Measurements from ENCODE around the gene ERCC6L2. TPM values are rescaled to one million over a fixed set of nuclear protein-coding genes. Genes with fewer than 3 reads are reported as not detected.
A peak's percentile ranks its signal among the peaks of the same experiment; 100 is the strongest.

The ERCC6L2 gene
- total RNA-seq, 1 donor from 2014 or later: 35.8 TPM

DNA sequence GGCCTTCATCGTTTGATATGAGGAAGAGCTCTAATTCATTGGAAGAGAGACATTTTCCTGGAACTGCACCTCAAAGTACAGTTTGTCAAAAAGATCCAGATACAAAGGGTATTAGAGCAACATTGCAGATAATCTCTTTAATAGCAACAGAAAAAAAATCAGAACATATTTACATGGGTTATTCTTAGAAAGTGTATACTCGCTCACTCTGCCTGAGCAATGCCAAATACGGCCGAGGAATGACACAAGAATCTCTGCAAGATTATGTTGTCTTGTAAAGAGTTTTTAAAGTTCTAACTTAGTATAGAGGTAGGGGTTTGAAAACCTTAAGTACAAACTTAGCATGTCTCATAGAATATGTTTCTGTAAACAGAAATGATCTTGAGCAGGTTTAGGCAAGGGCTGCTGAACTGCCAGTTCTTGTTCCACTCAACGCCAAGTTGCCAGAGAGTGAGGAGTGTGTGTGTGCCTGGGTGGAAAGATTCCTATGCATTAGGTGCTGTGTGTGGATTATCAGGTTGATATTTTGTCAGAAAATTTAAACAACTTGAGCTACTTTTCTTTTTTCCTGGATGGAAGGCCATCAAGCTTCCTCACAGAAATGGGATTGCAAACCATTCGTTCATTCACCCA is 41.8 kb upstream of the ERCC6L2 start:
- peaks cover 20% of the 10 kb centered on the region for H3K4me1 Mint-ChIP-seq (ENCODE audit: low read depth)
- H3K27ac Mint-ChIP-seq (ENCODE audit: unreplicated experiment): no peak overlapping the region
- peaks cover 2% of the 10 kb centered on the region for H3K27me3 Mint-ChIP-seq (ENCODE audit: low read depth)
- TF ChIP-seq, protein P1, sequence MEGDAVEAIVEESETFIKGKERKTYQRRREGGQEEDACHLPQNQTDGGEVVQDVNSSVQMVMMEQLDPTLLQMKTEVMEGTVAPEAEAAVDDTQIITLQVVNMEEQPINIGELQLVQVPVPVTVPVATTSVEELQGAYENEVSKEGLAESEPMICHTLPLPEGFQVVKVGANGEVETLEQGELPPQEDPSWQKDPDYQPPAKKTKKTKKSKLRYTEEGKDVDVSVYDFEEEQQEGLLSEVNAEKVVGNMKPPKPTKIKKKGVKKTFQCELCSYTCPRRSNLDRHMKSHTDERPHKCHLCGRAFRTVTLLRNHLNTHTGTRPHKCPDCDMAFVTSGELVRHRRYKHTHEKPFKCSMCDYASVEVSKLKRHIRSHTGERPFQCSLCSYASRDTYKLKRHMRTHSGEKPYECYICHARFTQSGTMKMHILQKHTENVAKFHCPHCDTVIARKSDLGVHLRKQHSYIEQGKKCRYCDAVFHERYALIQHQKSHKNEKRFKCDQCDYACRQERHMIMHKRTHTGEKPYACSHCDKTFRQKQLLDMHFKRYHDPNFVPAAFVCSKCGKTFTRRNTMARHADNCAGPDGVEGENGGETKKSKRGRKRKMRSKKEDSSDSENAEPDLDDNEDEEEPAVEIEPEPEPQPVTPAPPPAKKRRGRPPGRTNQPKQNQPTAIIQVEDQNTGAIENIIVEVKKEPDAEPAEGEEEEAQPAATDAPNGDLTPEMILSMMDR (IDR thresholded peaks at IDR 0.05): no peak
- H3K4me3 Mint-ChIP-seq (ENCODE audit: unreplicated experiment): no peak overlapping the region
- DNase-seq (ENCODE audit: low spot score): no peak
- H3K9me3 Mint-ChIP-seq (ENCODE audit: low read depth): no peaks in the 10 kb centered on the region
- H3K36me3 Mint-ChIP-seq (ENCODE audit: low read depth): peaks cover 4% of the 10 kb centered on the region

DNA sequence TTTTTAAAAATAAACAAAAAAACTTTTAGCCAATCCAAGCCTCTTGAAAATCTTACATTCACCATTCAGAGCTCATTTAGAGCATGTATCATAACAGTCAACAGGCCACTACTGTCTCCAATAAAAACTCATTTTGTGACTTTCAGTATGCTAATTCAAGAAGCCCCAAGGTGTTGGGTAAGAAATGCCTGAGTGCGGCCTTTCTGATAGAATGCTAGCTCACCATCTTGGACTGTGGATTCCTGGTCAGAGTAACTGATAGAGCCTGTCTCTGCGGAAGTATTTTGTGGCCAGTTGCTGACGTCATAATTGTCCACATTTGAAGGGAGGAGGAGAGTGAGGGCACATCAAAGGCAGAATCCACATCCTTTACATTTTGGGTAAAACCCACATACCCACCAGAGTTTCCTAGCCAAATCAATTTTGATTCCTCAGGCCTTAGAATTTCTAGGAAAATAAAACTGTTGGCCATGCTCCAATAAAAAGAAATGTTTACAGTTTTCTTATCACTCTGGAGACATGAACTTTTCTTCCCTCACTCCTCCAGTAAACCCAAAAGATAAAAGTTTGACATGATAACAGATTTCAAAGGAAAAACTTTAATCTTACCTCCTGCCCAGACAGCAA is 41.1 kb upstream of the ERCC6L2 start:
- Mint-ChIP-seq H3K4me1 (ENCODE audit: low read depth) (peaks cover 20% of the 10 kb centered on the region), H3K4me3 (ENCODE audit: unreplicated experiment) (no peak overlapping the region), H3K27ac (ENCODE audit: unreplicated experiment) (no peak overlapping the region), H3K9me3 (ENCODE audit: low read depth) (no peaks in the 10 kb centered on the region), H3K27me3 (ENCODE audit: low read depth) (no peaks in the 10 kb centered on the region), H3K36me3 (ENCODE audit: low read depth) (peaks cover 4% of the 10 kb centered on the region)
- TF ChIP-seq, protein P1 (IDR thresholded peaks at IDR 0.05): no peak
- no peak for DNase-seq (ENCODE audit: low spot score)

DNA sequence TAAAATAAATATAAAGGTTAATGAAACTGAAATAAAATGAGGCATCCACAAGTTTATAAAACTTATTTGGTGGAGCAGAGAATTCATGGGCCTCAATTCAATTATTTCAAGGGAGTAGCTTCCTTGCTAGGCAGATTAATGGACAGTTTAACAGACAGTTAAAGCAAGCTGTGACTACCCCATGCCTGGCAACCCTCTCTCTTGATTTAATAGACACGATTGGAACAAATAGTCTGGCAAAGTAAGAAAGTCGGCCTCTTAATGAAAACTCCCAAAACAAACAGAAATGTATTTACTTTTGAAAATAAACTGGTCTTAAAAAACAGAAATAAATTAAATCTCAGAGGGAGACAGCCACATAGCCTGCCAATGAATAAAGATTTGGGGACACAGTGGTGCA is 40.1 kb upstream of the ERCC6L2 start:
- H3K4me3 Mint-ChIP-seq (ENCODE audit: unreplicated experiment): no peak overlapping the region
- H3K27me3 Mint-ChIP-seq (ENCODE audit: low read depth): no peaks in the 10 kb centered on the region
- H3K27ac Mint-ChIP-seq (ENCODE audit: unreplicated experiment): no peak overlapping the region
- H3K36me3 Mint-ChIP-seq (ENCODE audit: low read depth): peaks cover 2% of the 10 kb centered on the region
- H3K9me3 Mint-ChIP-seq (ENCODE audit: low read depth): no peaks in the 10 kb centered on the region
- TF ChIP-seq, protein P1 (IDR thresholded peaks at IDR 0.05): no peak
- DNase-seq (ENCODE audit: low spot score): no peak
- peaks cover 27% of the 10 kb centered on the region for H3K4me1 Mint-ChIP-seq (ENCODE audit: low read depth)

DNA sequence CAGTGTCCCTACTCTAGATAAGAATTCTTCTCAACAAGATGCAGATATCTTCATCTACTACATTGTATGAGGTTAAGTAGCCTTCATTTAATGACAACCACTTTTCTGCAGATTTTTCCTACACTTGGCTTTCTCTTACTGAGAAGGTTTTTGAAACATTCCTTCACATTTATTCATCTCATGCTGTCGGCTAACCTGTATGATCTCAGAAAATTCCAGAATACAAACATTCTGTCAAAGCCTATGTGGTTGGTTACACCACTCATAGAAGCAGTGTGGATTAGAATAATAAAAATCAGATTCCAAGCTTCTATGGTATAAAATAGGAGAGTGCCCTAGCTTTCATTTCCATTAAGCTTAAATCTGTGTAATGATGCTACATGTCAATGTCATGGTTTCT is 39.4 kb upstream of the ERCC6L2 start:
- TF ChIP-seq, protein P1 (IDR thresholded peaks at IDR 0.05): no peak
- no peaks in the 10 kb centered on the region for H3K9me3 Mint-ChIP-seq (ENCODE audit: low read depth)
- H3K4me1 Mint-ChIP-seq (ENCODE audit: low read depth): peaks cover 31% of the 10 kb centered on the region
- H3K4me3 Mint-ChIP-seq (ENCODE audit: unreplicated experiment): no peak overlapping the region
- no peaks in the 10 kb centered on the region for H3K27me3 Mint-ChIP-seq (ENCODE audit: low read depth)
- no peak for DNase-seq (ENCODE audit: low spot score)
- H3K36me3 Mint-ChIP-seq (ENCODE audit: low read depth): peaks cover 2% of the 10 kb centered on the region
- peak overlapping the region; percentile 45 for H3K27ac Mint-ChIP-seq (ENCODE audit: unreplicated experiment)

DNA sequence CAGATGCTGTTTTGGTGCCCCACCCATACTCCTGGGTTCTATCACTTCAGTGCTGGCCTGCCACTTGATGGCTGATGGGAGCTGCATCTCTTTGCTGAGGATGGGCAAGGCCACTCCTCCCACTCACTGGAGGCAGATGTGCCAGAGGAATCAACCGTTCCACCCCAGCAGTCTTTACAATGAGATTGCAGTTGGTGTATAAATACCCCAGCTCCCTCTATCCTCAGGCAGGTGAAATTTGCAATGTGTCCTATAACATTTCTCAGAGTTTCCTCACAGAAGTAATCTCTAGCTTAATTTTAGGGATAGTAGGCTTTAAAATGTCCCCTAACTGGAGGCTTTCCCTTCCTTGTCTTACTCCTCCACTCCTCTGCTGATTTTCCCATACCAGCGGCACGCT is 36.5 kb upstream of the ERCC6L2 start:
- DNase-seq (ENCODE audit: low spot score): no peak
- Mint-ChIP-seq H3K4me3 (ENCODE audit: unreplicated experiment) (no peak overlapping the region), H3K36me3 (ENCODE audit: low read depth) (no peaks in the 10 kb centered on the region), H3K27me3 (ENCODE audit: low read depth) (no peaks in the 10 kb centered on the region), H3K4me1 (ENCODE audit: low read depth) (peaks cover 19% of the 10 kb centered on the region), H3K27ac (ENCODE audit: unreplicated experiment) (no peak overlapping the region), H3K9me3 (ENCODE audit: low read depth) (no peaks in the 10 kb centered on the region)
- TF ChIP-seq, protein P1 (IDR thresholded peaks at IDR 0.05): no peak

Data from chondrocyte (in vitro differentiated cells).